Epithelial cell of proximal tubule (primary cell): Measurements from ENCODE around the gene SORCS2. TPM values are rescaled to one million over a fixed set of nuclear protein-coding genes. Genes with fewer than 3 reads are reported as not detected.

ENCODE experiments used
- DNase-seq: peaks from one replicate; pipeline ENCODE4 v3.0.0-alpha.2; 2011; ENCODE audit warnings: low read depth
- H3K4me3 ChIP-seq: 2 replicates; pipeline ENCODE4 v1.5.1; 2011; ENCODE audit warnings: low read depth, mild to moderate bottlenecking, low read length
- total RNA-seq: library from RNA; depleted of rRNA; stranded (reverse); fragments of >200 nt; gene quantifications from 2 replicates; pipeline ENCODE4 v1.2.3, GENCODE V29; 2015
- TF ChIP-seq, protein P1 (sequence below): conservative IDR thresholded peaks from 2 replicates; pipeline ENCODE4 v1.5.1; 2012; ENCODE audit warnings: low read depth, mild to moderate bottlenecking, low read length

SORCS2 gene
- total RNA-seq, 1 donor from 2014 or later = 0.29 TPM

DNA sequence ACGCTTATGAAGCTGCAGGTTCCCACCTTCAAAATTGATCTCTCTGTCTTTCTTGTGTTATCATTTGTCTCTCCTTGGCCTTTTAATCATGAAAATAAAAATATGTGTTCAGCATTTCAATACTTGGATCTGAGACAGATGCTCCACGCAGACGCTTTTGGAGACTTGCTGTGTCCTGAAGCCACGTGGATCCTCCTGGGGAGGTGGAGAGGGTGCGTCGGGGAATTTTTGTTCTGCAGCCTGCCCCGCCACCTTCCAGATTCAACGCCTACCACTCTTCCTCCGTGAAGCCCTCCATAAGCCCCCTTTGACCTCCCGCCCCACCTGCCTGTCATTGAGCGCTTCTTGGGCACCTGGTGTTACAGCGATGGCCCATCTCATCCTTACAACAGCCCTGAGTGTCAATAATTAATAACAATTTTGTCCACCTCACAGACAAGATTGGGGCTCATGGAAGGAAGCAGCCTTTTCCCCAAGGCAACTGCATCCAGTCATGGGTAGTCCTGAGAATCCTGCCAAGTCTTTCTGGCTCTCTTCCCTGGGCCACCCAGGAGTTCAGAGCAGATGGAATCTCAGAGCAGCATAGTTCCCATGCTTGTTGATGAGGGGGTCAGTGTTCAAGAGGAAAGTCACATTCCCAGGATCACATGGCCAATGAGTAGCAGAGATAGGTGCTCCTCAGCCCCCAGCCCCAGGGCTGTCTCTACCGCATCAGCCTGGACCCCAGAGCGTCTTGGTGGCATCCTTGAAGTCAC is 415.0 kb downstream of the SORCS2 start:
- TF ChIP-seq, protein P1, sequence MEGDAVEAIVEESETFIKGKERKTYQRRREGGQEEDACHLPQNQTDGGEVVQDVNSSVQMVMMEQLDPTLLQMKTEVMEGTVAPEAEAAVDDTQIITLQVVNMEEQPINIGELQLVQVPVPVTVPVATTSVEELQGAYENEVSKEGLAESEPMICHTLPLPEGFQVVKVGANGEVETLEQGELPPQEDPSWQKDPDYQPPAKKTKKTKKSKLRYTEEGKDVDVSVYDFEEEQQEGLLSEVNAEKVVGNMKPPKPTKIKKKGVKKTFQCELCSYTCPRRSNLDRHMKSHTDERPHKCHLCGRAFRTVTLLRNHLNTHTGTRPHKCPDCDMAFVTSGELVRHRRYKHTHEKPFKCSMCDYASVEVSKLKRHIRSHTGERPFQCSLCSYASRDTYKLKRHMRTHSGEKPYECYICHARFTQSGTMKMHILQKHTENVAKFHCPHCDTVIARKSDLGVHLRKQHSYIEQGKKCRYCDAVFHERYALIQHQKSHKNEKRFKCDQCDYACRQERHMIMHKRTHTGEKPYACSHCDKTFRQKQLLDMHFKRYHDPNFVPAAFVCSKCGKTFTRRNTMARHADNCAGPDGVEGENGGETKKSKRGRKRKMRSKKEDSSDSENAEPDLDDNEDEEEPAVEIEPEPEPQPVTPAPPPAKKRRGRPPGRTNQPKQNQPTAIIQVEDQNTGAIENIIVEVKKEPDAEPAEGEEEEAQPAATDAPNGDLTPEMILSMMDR = no peak
- no peak for DNase-seq
- H3K4me3 ChIP-seq = no peak overlapping the region

GRCh38 chr4:7608046-7608445 is 415.7 kb downstream of the SORCS2 start:
- TF ChIP-seq, protein P1 = no peak
- H3K4me3 ChIP-seq = no peak overlapping the region
- no peak for DNase-seq

GRCh38 chr4:7609316-7609715 is 417.0 kb downstream of the SORCS2 start:
- DNase-seq = no peak
- H3K4me3 ChIP-seq = no peak overlapping the region
- TF ChIP-seq, protein P1 = no peak

GRCh38 chr4:7610022-7610670 is 417.8 kb downstream of the SORCS2 start:
- no peak overlapping the region for H3K4me3 ChIP-seq
- no peak for DNase-seq
- TF ChIP-seq, protein P1 = no peak

DNA sequence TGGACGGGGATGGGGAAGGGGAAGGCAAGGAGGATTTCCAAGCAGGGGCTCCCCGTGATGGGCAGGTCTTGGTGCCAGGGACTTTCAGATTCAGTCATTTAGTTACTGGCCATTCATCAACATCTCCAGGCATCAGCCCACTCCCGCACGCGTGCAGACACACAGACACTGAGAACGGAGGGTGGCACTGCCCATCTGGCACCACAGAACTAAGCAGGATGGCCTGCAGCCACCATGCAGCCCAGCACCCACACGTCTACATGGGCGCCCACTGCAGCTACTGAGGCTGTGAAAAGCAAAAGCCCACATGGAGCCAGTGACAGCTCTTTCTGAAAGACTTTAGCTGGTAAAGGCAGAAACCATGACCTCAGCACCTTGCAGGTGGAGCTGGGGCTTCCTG is 418.5 kb downstream of the SORCS2 start:
- no peak for DNase-seq
- no peak overlapping the region for H3K4me3 ChIP-seq
- TF ChIP-seq, protein P1 = no peak

DNA sequence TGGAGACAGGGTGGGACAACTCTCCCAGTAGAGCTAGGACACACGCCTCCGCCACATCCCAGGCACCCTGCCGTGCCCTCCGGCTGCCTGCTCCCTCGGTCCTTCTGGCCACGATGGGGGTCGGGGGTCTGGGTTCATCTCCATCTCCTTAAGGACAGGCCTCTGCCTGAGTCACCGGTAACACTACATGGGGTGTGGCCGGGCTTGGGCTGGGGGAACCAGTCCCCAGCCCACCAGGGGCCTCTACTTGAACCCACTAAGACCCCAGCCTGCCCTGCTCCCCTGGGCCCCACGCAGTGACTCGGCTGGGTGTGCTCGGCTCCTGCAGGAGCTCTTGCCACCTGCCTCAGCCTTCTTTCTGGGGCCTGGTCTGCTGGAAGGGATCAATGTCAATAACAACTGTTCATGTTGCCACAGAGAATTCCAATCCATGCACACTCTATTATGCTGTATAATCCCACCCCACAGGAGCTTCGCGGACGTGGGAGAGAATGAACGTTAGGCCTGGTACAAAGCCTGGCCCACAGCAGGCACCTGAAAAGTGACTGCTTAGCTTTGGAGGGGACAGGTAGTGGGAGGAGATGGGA is 420.1 kb downstream of the SORCS2 start:
- no peak overlapping the region for H3K4me3 ChIP-seq
- TF ChIP-seq, protein P1 = no peak
- no peak for DNase-seq
